ENCODE results near the gene H3-3A.

DNA sequence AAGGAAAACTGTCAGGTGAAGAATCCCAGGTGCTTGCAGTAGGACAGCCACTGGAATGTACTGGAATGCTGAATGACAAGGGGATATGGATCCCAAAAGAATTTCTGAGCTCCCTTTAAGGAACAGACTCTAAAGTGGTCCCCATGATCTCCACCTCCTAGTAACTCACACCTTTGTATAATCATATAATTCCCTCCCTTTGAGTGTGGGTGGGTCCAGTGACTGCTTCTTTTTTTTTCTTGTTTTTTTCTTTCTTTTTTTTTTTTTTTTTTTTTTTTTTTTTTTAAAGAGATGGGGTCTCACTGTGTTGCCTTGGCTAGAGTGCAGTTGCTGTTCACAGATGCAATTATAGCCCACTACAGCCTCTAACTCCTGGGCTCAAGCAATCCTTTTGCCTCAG is 28.5 kb upstream of the H3-3A start:
- no peak for TF ChIP-seq CTCF (IDR thresholded peaks at IDR 0.05)
- no peak for TF ChIP-seq POLR2A (IDR thresholded peaks at IDR 0.05)

Measured in uterus (tissue), 2 donors.